Activated naive CD4-positive, alpha-beta T cell treated with anti-CD3 and anti-CD28 coated beads, Interleukin-2, amount 50 U/mL, for 24 hours (primary cell): ENCODE measurements around the gene SLC25A38.

Experiments used
- H3K27ac Mint-ChIP-seq: one replicate; pipeline ENCODE4 v1.8.0; 2021; ENCODE audit warnings: mild to moderate bottlenecking, mixed read lengths
- H3K27me3 Mint-ChIP-seq: one replicate; pipeline ENCODE4 v1.8.0; 2021; ENCODE audit warnings: mixed read lengths
- H3K36me3 Mint-ChIP-seq: one replicate; pipeline ENCODE4 v1.8.0; 2021; ENCODE audit warnings: mixed read lengths
- H3K4me1 Mint-ChIP-seq: one replicate; pipeline ENCODE4 v1.8.0; 2021; ENCODE audit warnings: mixed read lengths
- H3K4me3 Mint-ChIP-seq: one replicate; pipeline ENCODE4 v1.8.0; 2021; ENCODE audit warnings: mild to moderate bottlenecking, mixed read lengths
- H3K9me3 Mint-ChIP-seq: one replicate; pipeline ENCODE4 v1.8.0; 2021; ENCODE audit warnings: mixed read lengths

SLC25A38 gene

DNA sequence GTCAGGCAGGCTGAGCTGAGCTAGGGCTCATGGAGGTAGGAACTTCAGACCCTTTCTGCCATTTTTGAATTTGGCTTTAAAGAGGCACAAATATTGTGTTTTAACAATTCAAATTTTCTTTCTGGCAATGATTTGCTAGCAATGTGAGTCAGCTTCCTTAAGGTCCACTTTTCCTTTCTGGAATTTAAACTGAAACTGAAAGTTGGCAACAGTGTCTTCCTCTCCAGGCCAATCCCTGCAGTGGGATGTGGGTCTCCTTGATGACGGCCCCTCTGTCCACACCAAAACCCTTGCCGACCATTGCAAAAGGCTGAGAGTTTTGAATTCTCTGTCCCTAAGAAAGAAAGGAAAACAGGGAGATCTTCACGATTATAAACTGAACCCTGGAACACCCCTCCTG lies 50.5 kb downstream of the SLC25A38 start:
- Mint-ChIP-seq H3K36me3 (peaks cover 1% of the 10 kb centered on the region), H3K4me1 (no peaks in the 10 kb centered on the region), H3K27ac (no peak overlapping the region), H3K9me3 (no peaks in the 10 kb centered on the region), H3K27me3 (peaks cover 5% of the 10 kb centered on the region), H3K4me3 (no peak overlapping the region)

DNA sequence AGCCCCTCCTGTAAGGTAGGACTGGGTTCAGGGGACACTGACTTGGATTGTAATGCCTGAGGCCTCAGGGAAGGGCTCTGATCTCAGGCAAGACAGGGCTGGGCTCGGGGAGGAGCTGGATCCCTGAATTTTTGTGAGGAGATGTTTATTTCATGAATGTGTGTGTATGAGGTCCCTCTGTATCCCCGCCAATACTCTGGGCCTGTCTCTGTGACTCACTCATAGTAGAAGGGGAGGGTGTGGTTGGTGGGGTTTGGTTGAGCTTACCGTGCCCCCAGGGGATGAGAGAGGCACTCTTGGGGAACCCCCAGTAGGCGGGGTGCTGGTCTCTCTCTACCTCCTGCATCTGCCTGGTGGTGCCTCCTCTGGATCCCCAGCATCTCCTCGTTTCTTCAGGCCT lies 51.4 kb downstream of the SLC25A38 start:
- Mint-ChIP-seq H3K9me3 (no peaks in the 10 kb centered on the region), H3K36me3 (no peaks in the 10 kb centered on the region), H3K4me1 (no peaks in the 10 kb centered on the region), H3K27ac (no peak overlapping the region), H3K4me3 (no peak overlapping the region), H3K27me3 (peaks cover 3% of the 10 kb centered on the region)

DNA sequence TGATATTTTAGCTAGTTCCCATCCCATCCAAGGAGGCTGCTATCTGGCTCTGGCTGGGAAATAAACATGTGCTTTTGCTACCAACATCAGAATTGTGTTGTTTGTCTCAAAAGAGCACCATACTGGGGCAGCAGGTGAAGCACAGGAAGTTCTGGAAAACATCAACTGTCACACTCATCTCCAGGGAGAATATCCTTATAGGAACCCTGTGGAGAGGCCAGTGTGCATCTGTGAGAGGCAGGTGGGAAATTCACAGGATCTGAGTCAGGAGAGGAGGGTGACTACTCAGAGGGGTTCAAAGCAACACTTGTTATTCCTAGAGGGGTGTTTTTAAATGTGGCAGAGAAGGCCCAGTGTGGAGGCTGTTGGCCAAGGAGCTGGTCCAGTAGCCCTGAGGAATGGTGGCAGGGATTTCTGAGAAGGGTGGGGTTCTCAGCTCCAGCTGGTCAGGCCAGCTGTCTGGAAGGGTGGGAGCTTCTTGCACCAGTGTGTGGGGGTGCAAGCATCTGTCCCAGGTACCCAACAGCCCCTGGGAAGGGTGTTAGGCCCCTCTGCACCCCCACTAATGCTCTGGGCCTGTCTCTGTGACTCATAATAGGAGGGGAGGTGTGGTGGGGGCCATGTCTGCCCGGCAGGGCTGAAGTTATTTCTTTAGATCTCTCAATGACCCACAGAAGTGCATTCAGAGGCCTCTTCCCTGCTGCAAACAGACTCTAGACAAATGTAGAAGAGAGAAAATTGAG lies 52.0 kb downstream of the SLC25A38 start:
- no peak overlapping the region for H3K27ac Mint-ChIP-seq
- H3K4me1 Mint-ChIP-seq = no peaks in the 10 kb centered on the region
- peaks cover 3% of the 10 kb centered on the region for H3K27me3 Mint-ChIP-seq
- H3K4me3 Mint-ChIP-seq = no peak overlapping the region
- H3K9me3 Mint-ChIP-seq = no peaks in the 10 kb centered on the region
- no peaks in the 10 kb centered on the region for H3K36me3 Mint-ChIP-seq

DNA sequence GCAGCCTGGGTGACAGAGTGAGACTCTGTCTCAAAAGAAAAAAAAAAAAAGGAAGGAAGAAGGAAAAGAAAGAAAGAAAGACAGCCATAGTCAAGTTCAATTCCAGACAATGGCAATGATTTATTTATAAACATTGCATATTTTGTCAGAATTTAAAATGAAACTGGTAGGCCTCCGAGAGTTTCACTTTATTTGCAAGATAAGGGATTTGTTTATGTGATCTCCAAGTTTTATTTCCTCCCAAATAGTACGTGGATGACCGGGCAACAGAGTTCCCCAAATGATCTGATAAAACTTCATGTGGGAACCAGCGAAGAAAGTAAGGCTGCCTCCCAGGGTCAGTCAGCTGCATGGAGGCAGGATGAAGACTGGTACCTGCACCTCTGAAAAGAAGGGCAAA lies 55.7 kb downstream of the SLC25A38 start:
- H3K9me3 Mint-ChIP-seq = no peaks in the 10 kb centered on the region
- no peak overlapping the region for H3K4me3 Mint-ChIP-seq
- no peaks in the 10 kb centered on the region for H3K36me3 Mint-ChIP-seq
- H3K27me3 Mint-ChIP-seq = no peaks in the 10 kb centered on the region
- H3K27ac Mint-ChIP-seq = no peak overlapping the region
- no peaks in the 10 kb centered on the region for H3K4me1 Mint-ChIP-seq

DNA sequence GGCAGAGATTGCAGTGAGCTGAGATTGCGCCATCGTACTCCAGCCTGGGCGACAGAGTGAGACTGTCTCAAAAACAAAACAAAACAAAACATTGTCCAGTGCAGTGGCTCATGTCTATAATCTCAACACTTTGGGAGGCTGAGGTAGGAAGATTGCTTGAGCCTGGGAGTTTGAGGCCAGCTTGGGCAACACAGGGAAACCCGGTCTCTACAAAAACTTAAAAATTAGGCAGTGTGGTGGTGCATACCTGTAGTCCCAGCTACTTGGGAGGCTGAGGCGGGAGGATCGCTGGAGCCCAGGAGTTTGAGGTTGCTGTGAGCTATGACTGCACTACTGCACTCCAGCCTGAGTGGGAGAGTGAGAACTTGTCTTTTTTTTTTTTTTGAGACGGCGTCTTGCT lies 57.1 kb downstream of the SLC25A38 start:
- Mint-ChIP-seq H3K36me3 (no peaks in the 10 kb centered on the region), H3K9me3 (no peaks in the 10 kb centered on the region), H3K4me1 (no peaks in the 10 kb centered on the region), H3K27me3 (no peaks in the 10 kb centered on the region), H3K27ac (no peak overlapping the region), H3K4me3 (no peak overlapping the region)

DNA sequence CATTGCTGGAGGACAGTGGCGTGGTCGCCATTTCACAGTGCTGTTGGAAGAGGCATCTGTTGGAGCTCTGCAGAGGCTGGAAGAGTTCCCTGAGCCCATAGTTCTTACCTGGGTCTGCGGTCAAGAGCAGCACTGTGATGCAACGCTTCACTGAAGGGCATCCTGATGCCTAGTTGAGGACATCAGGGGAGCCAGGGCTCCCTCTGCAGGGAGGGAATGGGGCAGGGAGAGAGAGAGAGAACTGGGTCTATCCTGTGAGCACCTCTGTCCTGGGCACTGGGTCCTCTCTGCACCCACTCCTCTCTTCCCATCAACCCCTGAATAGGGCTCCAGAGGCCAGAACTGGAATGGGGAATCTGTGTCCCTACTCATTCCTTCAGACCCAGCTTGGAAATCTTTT lies 60.4 kb downstream of the SLC25A38 start:
- Mint-ChIP-seq H3K27me3 (peaks cover 4% of the 10 kb centered on the region), H3K4me1 (peaks cover 5% of the 10 kb centered on the region), H3K36me3 (no peaks in the 10 kb centered on the region), H3K27ac (no peak overlapping the region), H3K9me3 (no peaks in the 10 kb centered on the region), H3K4me3 (no peak overlapping the region)

DNA sequence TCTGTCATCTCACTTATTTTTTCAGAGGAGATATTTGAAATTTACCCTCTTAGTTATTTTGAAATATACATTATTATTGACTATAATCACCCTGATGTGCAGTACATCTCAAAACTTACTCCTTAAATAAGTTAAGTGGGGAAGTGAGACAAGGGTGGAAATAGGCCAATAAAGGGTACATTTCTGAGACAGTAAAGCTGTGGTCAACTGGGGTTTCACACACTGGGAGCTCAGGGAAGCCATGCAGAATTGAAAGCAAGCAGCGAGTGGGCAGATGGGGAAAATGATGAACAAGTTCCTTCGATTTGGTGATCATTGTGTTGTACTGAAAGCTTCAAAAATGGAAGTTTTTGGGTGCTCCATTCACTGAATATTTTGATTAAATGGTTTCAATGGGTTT lies 62.8 kb downstream of the SLC25A38 start:
- no peak overlapping the region for H3K4me3 Mint-ChIP-seq
- H3K4me1 Mint-ChIP-seq = peaks cover 5% of the 10 kb centered on the region
- peaks cover 4% of the 10 kb centered on the region for H3K27me3 Mint-ChIP-seq
- H3K9me3 Mint-ChIP-seq = no peaks in the 10 kb centered on the region
- H3K27ac Mint-ChIP-seq = no peak overlapping the region
- H3K36me3 Mint-ChIP-seq = no peaks in the 10 kb centered on the region

GRCh38 chr3:39446444-39446843 lies 63.3 kb downstream of the SLC25A38 start:
- Mint-ChIP-seq H3K36me3 (no peaks in the 10 kb centered on the region), H3K4me1 (peaks cover 5% of the 10 kb centered on the region), H3K27ac (no peak overlapping the region), H3K27me3 (peaks cover 4% of the 10 kb centered on the region), H3K4me3 (no peak overlapping the region), H3K9me3 (no peaks in the 10 kb centered on the region)
